Measurements from ENCODE around the gene HELT. TPM values are rescaled to one million over a fixed set of nuclear protein-coding genes. Genes with fewer than 3 reads are reported as not detected.

The HELT gene
- total RNA-seq, 1 donor from 2014 or later: not detected

GRCh38 chr4:185061610-185062009, 43.3 kb downstream of the HELT start:
- Histone ChIP-seq H3K27me3 (no peaks in the 10 kb centered on the region), H3K4me1 (no peaks in the 10 kb centered on the region), H3K36me3 (no peaks in the 10 kb centered on the region), H3K4me3 (no peak overlapping the region), H3K27ac (no peak overlapping the region), H3K9me3 (no peaks in the 10 kb centered on the region)
- DNase-seq (ENCODE audit: extremely low spot score in 2 of 2): no peak
- intact Hi-C loops (cut with DNase I): no loop called here
- TF ChIP-seq, protein P1, sequence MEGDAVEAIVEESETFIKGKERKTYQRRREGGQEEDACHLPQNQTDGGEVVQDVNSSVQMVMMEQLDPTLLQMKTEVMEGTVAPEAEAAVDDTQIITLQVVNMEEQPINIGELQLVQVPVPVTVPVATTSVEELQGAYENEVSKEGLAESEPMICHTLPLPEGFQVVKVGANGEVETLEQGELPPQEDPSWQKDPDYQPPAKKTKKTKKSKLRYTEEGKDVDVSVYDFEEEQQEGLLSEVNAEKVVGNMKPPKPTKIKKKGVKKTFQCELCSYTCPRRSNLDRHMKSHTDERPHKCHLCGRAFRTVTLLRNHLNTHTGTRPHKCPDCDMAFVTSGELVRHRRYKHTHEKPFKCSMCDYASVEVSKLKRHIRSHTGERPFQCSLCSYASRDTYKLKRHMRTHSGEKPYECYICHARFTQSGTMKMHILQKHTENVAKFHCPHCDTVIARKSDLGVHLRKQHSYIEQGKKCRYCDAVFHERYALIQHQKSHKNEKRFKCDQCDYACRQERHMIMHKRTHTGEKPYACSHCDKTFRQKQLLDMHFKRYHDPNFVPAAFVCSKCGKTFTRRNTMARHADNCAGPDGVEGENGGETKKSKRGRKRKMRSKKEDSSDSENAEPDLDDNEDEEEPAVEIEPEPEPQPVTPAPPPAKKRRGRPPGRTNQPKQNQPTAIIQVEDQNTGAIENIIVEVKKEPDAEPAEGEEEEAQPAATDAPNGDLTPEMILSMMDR (IDR thresholded peaks at IDR 0.05): no peak
- TF ChIP-seq POLR2AphosphoS5 (IDR thresholded peaks at IDR 0.05; ENCODE audit: insufficient read depth in 1 of 2, low read depth in 1 of 2) (no peak), POLR2A (IDR thresholded peaks at IDR 0.05) (no peak)

- H3K27ac ChIP-seq: no peak overlapping the region
- no peak overlapping the region for H3K4me3 ChIP-seq
- no peak for DNase-seq (ENCODE audit: extremely low spot score in 2 of 2)
- TF ChIP-seq POLR2AphosphoS5 (IDR thresholded peaks at IDR 0.05; ENCODE audit: insufficient read depth in 1 of 2, low read depth in 1 of 2): no peak
- TF ChIP-seq, protein P1 (IDR thresholded peaks at IDR 0.05): no peak
- no peak for TF ChIP-seq POLR2A (IDR thresholded peaks at IDR 0.05)
- H3K36me3 ChIP-seq: no peaks in the 10 kb centered on the region
- H3K4me1 ChIP-seq: no peaks in the 10 kb centered on the region
- H3K27me3 ChIP-seq: no peaks in the 10 kb centered on the region
- intact Hi-C loops (cut with DNase I): no loop called here
- no peaks in the 10 kb centered on the region for H3K9me3 ChIP-seq
Measured at GRCh38 chr4:185062606-185063005, 44.3 kb downstream of the HELT start.

DNA sequence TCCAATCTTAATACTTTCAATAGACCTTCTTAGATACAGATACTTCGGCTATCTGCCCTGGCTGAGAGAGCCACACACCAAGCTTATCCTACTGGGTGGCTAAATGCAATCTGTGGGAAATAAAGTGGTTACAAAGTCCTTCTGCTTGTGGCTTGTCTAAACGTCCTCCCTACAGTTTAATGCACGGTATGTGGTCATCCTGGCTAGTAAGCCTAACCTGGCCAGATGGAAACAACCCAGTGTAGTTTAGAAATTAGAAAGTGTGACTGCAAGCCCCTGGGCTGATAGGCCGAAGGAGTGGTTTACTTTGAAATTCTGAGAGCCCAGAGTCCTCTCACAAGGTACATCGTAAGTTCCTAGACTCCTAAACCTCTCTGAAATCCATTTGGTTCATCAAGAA, 47.9 kb downstream of the HELT start:
- Histone ChIP-seq H3K9me3 (no peaks in the 10 kb centered on the region), H3K4me1 (no peaks in the 10 kb centered on the region), H3K27ac (no peak overlapping the region), H3K36me3 (no peaks in the 10 kb centered on the region), H3K4me3 (no peak overlapping the region), H3K27me3 (no peaks in the 10 kb centered on the region)
- TF ChIP-seq POLR2AphosphoS5 (IDR thresholded peaks at IDR 0.05; ENCODE audit: insufficient read depth in 1 of 2, low read depth in 1 of 2) (no peak), POLR2A (IDR thresholded peaks at IDR 0.05) (no peak)
- TF ChIP-seq, protein P1 (IDR thresholded peaks at IDR 0.05): no peak
- intact Hi-C loops (cut with DNase I): no loop called here
- no peak for DNase-seq (ENCODE audit: extremely low spot score in 2 of 2)

DNA sequence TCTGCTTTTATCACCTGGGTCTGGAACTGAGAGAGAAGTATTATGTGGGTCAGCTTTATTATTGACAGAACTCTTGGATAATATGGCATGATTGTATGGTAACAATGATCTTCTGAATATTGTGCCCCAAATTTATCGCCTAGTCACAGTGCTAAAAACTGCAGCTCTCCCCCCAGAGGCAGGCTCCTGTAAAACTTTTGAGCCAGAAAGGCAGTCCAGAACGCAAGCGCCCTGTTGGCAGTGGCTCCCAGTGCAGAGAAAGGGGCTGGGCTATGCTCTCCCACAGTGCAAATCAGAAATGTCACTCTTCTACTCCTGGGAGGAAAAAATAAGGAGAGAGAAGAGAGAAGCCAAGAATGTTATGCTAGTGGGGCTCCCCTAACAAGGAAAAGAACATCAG, 50.5 kb downstream of the HELT start:
- intact Hi-C loops (cut with DNase I): no loop called here
- TF ChIP-seq POLR2A (IDR thresholded peaks at IDR 0.05): no peak
- TF ChIP-seq, protein P1 (IDR thresholded peaks at IDR 0.05): no peak
- TF ChIP-seq POLR2AphosphoS5 (IDR thresholded peaks at IDR 0.05; ENCODE audit: insufficient read depth in 1 of 2, low read depth in 1 of 2): no peak
- Histone ChIP-seq H3K9me3 (no peaks in the 10 kb centered on the region), H3K27ac (no peak overlapping the region), H3K4me3 (no peak overlapping the region), H3K36me3 (no peaks in the 10 kb centered on the region), H3K27me3 (no peaks in the 10 kb centered on the region), H3K4me1 (no peaks in the 10 kb centered on the region)
- DNase-seq (ENCODE audit: extremely low spot score in 2 of 2): no peak

Other genes starting within 250 kb of the HELT start
- gene ACSL1, start 192.5 kb upstream of the HELT start, total RNA-seq: 106 TPM
- gene SLC25A4, start 124.8 kb downstream of the HELT start, total RNA-seq: 14.0 TPM
- 28.5 TPM for gene CFAP97, start 185.5 kb downstream of the HELT start, total RNA-seq
- gene SNX25, start 191.1 kb downstream of the HELT start, total RNA-seq: 13.0 TPM

Data from vagina (tissue), 2 donors.